ENCODE measurements around the gene PTPN5. TPM values are rescaled to one million over a fixed set of nuclear protein-coding genes. Genes with fewer than 3 reads are reported as not detected.
"Not testable (repeated sequence)": the region's sequence is repeated elsewhere in the genome, so short reads cannot be mapped to it uniquely, and the experiment has no call there.

Gene PTPN5
- 1 to 10 TPM in 1 of 7 donors, under 1 TPM in 5, not detected in 1; 0.10 to 2.0 (median 0.31) TPM for total RNA-seq
- polyA plus RNA-seq = under 1 TPM; 0.08 to 0.54 (median 0.26) TPM
- long read RNA-seq, donor 1, partial matches to known transcripts = 0 of 1 reads
- long read RNA-seq, donor 1, other reads (novel, unspliced or antisense) = 0 of 1 reads
- long read RNA-seq, donor 2 = 0 reads

DNA sequence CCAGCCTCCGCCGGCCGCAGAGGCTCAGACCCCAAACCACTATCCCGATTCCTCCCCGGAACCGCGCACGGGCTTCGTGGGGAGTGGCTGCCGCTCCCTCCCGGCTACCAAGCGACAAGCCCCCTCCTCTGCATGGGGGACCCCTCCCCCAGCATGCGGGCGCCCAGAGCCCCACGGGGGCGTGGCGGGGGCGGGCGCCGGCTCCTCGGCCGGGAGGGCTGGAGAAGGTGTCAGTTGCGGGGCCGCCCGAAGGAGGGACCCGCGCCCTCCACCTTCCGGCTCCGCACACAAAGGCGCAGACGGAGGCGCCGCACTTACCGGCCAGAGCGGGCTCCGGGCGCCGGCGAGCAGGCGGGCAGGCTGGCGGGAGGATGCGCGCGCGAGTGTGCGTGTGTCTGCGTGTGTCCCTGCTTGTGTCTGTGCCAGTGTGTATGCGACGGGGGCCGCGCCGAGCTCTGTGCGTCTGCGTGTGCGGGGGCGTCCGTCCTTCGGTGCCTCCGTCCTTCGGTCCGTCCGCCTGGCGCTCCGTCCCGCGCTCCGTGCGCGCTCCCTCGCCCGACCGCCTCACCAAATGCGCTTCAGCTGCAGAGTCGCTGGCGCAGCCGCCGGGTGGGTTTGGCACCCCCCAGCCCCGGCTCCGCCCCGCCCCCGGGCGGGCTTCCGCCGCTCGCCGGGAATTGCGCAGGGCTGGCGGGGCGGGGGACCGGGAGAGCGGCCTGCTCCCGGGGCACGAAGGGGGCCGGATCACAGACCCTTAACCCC is at the start of gene PTPN5:
Gene PTPN5 (minus strand): TSS at position 592 of the 762 bp plus-strand sequence. CDS start 19,840 bp downstream, outside the sequence.
- no peaks in the 10 kb centered on the region for H3K9me3 ChIP-seq
- TF ChIP-seq POLR2AphosphoS5 (IDR thresholded peaks at IDR 0.05) (no peak), POLR2A (IDR thresholded peaks at IDR 0.05) (no peak)
- TF ChIP-seq, protein P1, sequence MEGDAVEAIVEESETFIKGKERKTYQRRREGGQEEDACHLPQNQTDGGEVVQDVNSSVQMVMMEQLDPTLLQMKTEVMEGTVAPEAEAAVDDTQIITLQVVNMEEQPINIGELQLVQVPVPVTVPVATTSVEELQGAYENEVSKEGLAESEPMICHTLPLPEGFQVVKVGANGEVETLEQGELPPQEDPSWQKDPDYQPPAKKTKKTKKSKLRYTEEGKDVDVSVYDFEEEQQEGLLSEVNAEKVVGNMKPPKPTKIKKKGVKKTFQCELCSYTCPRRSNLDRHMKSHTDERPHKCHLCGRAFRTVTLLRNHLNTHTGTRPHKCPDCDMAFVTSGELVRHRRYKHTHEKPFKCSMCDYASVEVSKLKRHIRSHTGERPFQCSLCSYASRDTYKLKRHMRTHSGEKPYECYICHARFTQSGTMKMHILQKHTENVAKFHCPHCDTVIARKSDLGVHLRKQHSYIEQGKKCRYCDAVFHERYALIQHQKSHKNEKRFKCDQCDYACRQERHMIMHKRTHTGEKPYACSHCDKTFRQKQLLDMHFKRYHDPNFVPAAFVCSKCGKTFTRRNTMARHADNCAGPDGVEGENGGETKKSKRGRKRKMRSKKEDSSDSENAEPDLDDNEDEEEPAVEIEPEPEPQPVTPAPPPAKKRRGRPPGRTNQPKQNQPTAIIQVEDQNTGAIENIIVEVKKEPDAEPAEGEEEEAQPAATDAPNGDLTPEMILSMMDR (IDR thresholded peaks at IDR 0.05 in 8 of 11, conservative IDR thresholded peaks at IDR 0.05 in 3 of 11) = no peak
- H3K36me3 ChIP-seq = no peaks in the 10 kb centered on the region
- peaks cover 0 to 77% (median 39%) of the 10 kb centered on the region in 7 donors for H3K27me3 ChIP-seq (replicated peaks in 1 of 7)
- DNase-seq = no peak
- WGBS, 5 donors = 0 to 5% (median 1%) methylated on average over 47 to 94 of the region's 94 CpGs
- H3K4me3 ChIP-seq = peak within 1 kb of the TSS in 7 of 8 donors; percentile 33 to 69 (median 39)
- intact Hi-C loops (cut with DNase I; ENCODE audit: low total_unique reads) = no loop called here
- peaks cover 0 to 19% (median 16%) of the 10 kb centered on the region in 6 donors for H3K4me1 ChIP-seq
- H3K27ac ChIP-seq = no peak within 1 kb of the TSS

DNA sequence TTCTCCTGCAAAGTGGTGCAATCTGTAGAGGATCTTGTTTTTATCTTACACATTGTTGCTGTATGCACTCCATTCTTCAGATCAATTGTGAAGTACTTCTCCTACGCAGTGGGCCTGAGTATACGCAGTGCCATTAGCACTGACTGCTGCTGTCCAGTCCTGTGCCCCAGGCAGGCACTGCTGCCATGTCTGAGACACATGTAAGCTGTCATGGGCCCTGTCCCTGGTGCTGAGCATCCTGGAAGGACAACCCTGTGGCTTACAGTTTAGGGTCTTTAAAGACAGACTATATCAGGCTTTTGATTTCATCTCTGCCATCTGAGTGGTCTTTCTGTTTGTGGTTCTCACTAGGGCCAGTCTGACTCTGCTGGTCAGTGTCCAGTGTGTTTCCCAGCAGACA is 44.8 kb upstream of the PTPN5 start:
- Histone ChIP-seq H3K36me3 (no peaks in the 10 kb centered on the region), H3K9me3 (peaks cover 0 to 33% (median 11%) of the 10 kb centered on the region in 8 donors), H3K4me1 (no peaks in the 10 kb centered on the region), H3K27me3 (replicated peaks in 1 of 7) (peaks cover 0 to 47% (median 0%) of the 10 kb centered on the region in 7 donors), H3K27ac (no peak overlapping the region), H3K4me3 (no peak overlapping the region)
- 70 to 83% (median 74%) methylated on average over 2 of the region's 2 CpGs for WGBS, 5 donors
- no peak for TF ChIP-seq POLR2AphosphoS5 (IDR thresholded peaks at IDR 0.05)
- TF ChIP-seq POLR2A (IDR thresholded peaks at IDR 0.05) = no peak
- no peak for DNase-seq
- intact Hi-C loops (cut with DNase I; ENCODE audit: low total_unique reads) = no loop called here

DNA sequence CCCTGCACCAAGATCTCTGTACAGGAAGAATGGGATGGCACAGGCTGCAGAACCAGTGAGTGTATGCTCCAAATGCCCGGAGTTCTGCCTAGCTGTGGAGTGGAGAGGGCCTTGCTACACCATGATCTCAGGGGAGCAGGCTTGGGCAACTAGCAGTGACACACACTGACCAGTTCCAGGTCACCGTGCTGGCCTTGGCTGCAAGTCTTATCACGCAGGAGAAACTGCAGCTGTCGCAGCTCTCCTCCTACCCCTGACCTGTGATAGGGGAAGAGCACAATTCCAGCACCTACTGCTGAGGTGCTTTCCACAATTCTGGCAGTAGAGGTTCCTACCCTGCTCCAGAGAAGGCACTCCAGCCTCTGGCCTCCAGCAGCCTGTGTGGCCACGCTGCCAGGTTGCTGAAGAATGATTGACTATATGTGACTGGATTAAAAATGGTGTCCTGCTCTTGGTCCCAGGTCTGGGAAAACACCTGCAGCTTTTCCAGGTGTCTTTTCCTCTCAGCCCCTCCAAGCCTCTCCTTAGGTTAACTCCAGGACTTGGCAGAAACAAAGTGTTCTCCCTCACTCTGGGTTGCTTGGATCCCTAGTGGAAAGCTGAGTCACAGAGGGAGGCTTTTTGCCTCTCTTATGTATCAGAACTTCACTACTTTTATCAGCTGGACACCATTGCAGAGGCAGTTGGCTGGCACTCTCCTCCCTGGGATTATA is 43.3 kb upstream of the PTPN5 start:
- Histone ChIP-seq H3K36me3 (no peaks in the 10 kb centered on the region), H3K9me3 (peaks cover 0 to 29% (median 2%) of the 10 kb centered on the region in 8 donors), H3K27me3 (replicated peaks in 1 of 7) (peaks cover 0 to 47% (median 0%) of the 10 kb centered on the region in 7 donors), H3K4me1 (no peaks in the 10 kb centered on the region), H3K4me3 (no peak overlapping the region), H3K27ac (no peak overlapping the region)
- intact Hi-C loops (cut with DNase I; ENCODE audit: low total_unique reads) = no loop called here
- no peak for DNase-seq
- TF ChIP-seq, protein P1 (IDR thresholded peaks at IDR 0.05 in 8 of 11, conservative IDR thresholded peaks at IDR 0.05 in 3 of 11) = no peak
- TF ChIP-seq POLR2A (IDR thresholded peaks at IDR 0.05) (no peak), POLR2AphosphoS5 (IDR thresholded peaks at IDR 0.05) (no peak)
- WGBS, 5 donors = 76 to 90% (median 79%) methylated on average over 5 of the region's 5 CpGs

DNA sequence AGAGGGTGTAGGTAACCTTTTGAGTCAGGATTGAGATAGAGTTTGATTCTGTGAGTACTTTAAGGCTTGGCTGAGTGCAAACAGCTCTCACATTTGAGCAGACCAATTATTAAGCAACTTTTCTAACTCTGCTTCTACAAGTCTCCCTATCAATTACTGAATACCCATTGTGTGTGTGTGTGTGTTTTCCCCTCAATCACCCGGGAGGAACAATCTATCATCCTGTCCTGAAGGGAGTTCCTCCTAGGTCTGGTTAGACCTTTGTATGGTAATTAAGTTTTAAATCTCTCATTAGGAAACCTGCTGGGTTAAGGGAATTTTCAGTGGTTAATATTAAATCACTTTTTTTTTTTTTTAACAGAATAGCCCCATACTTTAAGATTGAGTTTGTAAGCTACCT is 28.6 kb upstream of the PTPN5 start:
- intact Hi-C loops (cut with DNase I; ENCODE audit: low total_unique reads); H3K36me3 ChIP-seq; H3K4me3 ChIP-seq; H3K27me3 ChIP-seq (replicated peaks in 1 of 7); H3K9me3 ChIP-seq; H3K4me1 ChIP-seq; DNase-seq; H3K27ac ChIP-seq: not testable (repeated sequence)
- WGBS, 5 donors = 12 to 48% (median 17%) methylated on average over 1 of the region's 1 CpG
